PC-9 (cell line): ENCODE measurements around the gene PTGES3L.

Experiments used
- CTCF ChIP-seq: fragments of 200-600 bp; sonication (generic); conservative IDR thresholded peaks from 2 replicates; pipeline ENCODE4 v1.6.1; 2017; ENCODE audit warnings: mixed run types, antibody characterized with exemption, mild to moderate bottlenecking, moderate library complexity
- EZH2 ChIP-seq: fragments of 200-600 bp; sonication (generic); IDR thresholded peaks from 2 replicates; pipeline ENCODE4 v1.8.0; 2017; ENCODE audit warnings: antibody characterized with exemption, low read depth

- no peak for TF ChIP-seq CTCF
- TF ChIP-seq EZH2, result no peak
Measured at GRCh38 chr17:42997390-42997983, 17.6 kb upstream of the PTGES3L start.
